H54 (cell line): Measurements from ENCODE around the gene LEP.

ENCODE experiments used
- DNase-seq: peaks from one replicate; pipeline ENCODE4 v3.0.0; 2011; ENCODE audit warnings: low spot score, mixed read lengths; ENCODE audit not compliant: insufficient read length
- FAIRE-seq: peaks from 3 replicates; lab custom pipeline; 2011; peaks lifted over from hg19 to GRCh38; lab: Jason Lieb, UNC
- POLR2A ChIP-seq: IDR thresholded peaks from 2 replicates; pipeline ENCODE4 v1.6.1; 2011; ENCODE audit warnings: low read depth, mild to moderate bottlenecking, low read length

LEP gene

DNA sequence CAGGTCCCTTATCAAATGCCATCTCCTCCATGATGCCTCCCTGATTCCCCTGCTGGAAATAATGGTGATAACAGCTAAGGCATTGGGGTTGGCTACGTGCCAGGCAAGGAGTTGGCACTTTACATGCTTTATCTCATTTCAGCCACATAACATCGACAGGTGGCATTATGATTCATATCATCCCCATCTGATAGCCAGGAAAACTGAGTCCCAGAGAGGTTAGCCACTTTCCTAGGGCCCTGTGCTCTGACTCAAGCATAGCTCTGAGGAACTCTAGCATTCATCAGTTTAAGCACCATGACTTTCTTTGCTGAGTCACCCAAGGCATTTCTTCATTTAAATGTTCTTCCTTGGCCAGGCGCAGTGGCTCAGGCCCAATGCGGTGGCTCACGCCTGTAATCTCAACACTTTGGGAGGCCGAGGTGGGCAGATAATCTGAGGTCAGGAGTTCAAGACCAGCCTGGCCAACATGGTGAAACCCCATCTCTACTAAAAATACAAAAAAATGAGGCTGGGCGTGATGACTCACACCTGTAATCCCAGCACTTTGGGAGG lies 6.6 kb downstream of the LEP start:
- no peak for TF ChIP-seq POLR2A
- no peak for FAIRE-seq
- no peak for DNase-seq

DNA sequence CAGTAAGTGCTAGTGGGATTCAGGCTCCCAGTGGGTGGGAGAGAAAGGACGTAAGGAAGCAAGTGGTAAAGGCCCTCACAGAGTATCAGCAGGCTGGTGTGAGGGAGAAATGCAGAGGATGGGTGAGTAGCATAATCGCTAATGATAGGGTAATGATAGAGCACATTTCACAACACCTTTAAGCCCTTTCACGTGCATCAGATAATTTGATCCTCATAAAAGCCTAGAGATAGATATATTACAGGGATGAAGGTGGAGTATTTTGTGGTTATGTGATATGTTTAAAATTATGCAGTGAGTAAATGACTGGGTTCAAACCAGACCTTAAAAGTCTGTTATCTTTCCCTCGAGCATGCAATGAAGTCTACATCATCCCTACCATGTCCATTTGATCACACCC lies 10.3 kb downstream of the LEP start:
- DNase-seq (no peak), FAIRE-seq (no peak)
- no peak for TF ChIP-seq POLR2A

DNA sequence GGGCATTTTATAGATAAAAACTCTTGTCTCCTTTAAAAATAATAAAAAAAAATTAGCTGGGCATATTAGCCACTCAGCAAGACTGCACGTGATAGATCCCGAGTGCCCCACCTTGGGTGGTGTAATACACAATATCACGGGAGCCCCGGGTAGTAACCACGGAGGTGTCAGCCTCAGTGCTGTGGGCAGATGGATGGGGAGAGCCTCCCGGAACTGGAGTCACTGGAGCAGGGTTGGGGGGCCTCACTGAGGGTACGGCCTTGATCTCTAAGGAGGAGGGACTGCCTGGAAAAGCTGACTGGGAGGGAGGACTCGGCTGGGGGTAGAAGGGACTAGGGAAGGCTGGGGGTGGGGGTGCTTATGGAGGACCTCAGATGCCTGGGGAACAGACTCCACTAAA lies 12.6 kb downstream of the LEP start:
- TF ChIP-seq POLR2A = no peak
- no peak for FAIRE-seq
- DNase-seq = no peak

DNA sequence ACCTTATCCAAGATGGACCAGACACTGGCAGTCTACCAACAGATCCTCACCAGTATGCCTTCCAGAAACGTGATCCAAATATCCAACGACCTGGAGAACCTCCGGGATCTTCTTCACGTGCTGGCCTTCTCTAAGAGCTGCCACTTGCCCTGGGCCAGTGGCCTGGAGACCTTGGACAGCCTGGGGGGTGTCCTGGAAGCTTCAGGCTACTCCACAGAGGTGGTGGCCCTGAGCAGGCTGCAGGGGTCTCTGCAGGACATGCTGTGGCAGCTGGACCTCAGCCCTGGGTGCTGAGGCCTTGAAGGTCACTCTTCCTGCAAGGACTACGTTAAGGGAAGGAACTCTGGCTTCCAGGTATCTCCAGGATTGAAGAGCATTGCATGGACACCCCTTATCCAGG lies 13.4 kb downstream of the LEP start:
- FAIRE-seq (no peak), DNase-seq (no peak)
- no peak for TF ChIP-seq POLR2A

DNA sequence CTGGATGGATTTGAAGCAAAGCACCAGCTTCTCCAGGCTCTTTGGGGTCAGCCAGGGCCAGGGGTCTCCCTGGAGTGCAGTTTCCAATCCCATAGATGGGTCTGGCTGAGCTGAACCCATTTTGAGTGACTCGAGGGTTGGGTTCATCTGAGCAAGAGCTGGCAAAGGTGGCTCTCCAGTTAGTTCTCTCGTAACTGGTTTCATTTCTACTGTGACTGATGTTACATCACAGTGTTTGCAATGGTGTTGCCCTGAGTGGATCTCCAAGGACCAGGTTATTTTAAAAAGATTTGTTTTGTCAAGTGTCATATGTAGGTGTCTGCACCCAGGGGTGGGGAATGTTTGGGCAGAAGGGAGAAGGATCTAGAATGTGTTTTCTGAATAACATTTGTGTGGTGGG lies 14.2 kb downstream of the LEP start:
- no peak for TF ChIP-seq POLR2A
- no peak for DNase-seq
- FAIRE-seq = no peak

DNA sequence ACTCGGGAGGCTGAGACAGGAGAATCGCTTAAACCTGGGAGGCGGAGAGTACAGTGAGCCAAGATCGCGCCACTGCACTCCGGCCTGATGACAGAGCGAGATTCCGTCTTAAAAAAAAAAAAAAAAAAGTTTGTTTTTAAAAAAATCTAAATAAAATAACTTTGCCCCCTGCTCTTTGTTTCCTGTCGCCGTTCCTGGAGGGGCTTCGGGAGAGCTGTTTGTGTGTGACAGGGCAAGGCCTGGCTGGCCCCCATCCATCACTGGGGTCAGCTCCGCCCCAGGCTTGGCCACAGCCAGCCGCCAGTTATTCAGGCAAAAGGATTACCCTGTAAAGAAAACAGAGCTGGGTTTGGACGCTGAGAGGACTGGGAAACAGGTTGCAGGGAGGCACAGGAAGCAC lies 16.4 kb downstream of the LEP start:
- no peak for FAIRE-seq
- TF ChIP-seq POLR2A = no peak
- no peak for DNase-seq

DNA sequence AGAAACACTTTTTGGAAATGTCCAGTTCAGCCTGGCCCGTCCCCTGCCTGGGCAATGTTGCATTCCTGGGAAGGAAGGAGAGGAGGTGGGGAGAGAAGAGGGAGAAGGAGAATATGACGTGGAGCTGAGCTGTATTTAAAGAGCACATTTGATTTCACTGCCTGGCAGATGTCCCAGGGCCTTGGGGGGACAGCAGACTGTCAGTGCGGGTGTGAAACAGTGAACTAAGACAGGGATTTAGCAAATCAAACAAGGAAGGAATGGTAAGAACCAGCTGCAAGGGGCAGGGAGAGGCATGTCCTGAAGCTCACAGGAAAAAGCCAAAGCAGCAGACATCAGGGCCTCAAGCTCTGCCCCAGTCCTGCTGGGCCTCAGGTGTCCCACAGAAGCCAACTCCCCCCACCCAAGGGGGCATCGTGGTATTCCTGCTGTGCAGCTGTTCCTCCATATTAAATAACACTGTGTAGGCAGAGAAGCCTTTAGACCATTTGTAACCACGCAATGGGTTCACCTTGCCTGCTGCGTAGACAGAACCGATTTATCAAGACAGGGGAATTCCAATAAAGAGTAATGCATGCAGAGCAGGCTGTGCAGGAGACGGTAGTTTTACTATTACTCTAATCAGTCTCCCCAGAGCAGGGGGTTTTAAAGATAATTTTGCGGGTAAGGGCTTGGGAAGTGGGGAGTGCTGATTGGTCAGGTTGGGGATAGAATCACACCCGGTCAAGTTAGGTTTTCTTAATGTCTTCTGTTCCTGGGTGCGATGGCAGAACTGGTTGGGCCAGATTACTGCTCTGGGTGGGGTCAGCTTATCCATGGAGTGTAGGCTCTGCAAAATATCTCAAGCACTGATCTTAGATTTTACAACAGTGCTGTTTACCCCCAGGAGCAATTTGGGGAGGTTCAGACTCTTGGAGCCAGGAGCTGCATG lies 18.3 kb downstream of the LEP start:
- FAIRE-seq (no peak), DNase-seq (no peak)
- no peak for TF ChIP-seq POLR2A

DNA sequence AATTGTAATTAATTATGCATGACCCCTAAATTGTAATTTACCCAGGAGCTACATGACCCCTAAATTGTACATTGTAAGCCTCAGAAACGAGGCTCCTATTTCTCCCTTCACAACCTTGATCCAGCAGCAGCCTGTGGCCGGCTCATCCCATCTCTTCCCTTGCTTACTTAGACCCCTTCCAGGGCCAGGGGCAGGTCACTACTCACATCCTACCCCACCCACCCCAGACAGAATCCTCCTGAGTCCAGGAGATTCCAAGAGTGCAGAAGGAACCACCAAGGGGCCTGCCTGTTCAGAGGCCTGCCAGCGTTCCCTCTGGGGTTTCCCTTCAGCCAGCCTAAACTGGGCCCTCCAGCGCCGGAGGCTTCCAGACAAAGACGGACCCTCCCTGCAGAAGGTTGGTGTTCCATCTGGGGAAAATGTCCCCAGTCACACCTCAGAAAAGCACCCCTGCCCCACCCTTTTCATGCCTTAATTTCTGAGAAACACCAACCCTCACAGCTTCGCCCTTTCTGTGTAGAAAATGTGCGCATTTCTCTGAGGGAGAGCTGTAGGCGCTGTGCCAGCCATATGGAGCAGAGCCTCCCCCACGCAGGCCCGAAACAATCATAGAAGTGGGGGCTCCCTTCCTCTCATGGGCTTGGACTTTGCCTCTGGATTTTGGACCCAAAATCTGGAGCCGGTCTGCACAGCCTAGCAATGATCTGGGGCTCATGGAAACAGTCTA lies 19.2 kb downstream of the LEP start:
- no peak for TF ChIP-seq POLR2A
- FAIRE-seq (no peak), DNase-seq (no peak)

DNA sequence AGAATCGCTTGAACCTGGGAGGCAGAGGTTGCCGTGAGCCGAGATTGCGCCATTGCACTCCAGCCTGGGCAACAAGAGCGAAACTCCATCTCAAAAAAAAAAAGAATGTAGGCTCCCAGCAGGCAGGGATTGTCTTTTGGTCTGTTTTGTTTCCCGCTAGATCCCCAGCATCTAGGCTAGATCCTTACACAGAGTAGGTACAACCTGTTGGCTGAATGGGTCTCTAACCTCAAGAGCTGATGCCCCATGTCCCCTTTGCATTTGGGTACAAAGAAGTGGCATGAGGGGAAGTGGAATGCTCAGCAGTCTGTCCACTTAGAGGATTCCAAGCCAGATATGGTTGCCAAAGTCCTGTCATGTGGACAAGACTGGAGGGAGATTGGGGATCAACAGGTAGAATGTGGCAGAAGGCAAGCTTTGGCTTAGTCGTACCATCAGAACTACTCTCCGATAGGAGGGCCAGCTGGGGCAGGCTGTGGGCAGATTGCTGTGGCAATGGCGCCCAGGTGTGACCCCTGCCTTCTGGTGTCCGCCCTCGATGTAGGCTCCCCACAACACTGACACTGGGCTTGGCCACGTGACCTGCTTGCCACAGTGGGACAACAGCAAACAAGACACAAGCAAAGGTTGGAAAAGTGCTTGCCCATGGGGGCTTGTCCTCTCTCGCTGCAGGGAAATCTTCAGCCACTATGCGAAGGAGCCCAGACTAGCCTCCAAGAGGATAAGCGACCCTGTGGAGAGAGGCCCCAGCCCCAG lies 21.4 kb downstream of the LEP start:
- TF ChIP-seq POLR2A = no peak
- no peak for FAIRE-seq
- DNase-seq = no peak

DNA sequence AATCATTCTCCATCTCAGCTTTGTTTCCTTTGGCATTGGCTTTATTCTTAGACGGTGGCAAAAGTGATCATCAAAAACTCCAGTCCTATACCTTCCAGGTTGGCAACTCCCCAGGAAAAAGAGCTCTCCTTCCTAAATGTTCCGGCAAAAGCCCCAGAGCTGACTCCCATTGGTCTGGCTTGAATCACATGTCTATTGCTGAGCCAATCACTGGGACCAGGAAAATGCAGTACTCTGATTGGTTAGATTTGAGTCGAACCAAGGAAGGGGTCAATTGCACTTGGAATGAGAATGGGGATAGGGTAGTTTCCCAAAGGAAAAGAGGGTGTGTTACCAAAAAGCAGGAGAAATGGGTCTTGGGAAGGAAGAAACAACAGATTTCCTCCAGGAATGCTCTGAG lies 22.3 kb downstream of the LEP start:
- DNase-seq = no peak
- FAIRE-seq = no peak
- no peak for TF ChIP-seq POLR2A

DNA sequence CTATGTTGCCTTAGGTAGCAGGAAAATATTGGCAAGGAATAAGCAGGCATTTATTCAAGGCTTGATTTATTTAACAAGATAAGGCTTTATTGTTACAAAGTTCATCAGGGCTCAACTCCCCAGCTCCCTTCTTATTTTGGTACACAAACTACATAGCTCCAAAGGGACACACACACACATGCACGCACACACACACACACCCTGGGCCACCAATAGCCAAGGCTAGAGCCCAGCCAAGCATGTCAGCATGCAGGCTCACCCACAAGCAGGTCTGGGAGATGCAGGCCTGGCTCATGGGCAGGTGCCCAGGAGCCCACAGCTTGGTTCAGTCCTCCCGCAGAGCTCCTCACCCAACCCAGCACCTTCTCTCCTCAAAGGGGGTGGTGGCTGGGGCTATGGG lies 23.4 kb downstream of the LEP start:
- TF ChIP-seq POLR2A = no peak
- no peak for FAIRE-seq
- DNase-seq = no peak

DNA sequence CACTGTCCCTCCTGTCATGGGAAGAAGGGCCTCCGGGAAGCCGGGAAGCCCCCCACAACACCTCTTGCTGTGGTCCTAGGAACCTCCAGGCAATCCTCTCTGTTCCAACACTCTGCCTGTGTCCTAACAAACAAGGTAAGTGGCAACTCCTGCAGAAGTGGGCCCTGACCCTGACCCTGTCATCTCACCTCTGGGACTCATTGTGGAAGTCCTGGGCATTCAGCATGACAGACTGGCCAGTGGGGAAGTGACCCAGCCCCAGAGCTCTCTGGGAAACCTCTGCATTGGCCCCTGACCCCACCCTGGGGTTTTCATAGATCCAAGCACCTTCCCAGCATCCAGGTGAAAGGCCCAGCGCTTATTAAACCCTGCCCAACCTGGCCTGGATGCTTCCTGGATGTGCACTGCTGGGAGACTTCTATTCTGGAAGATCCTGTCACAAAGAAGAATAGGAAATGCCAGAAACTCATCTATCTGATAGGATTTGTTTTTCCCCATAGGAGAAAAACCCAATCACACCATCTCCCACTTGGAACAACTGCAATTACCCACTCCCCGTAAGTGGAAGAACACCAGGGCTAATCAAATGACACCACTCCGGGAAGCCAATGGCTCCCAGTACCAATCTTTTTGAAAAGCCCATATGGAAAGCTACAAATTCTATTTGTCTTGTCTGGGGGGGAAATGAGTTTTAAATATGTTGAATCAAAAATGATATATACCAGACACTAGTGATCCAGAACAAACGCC lies 24.3 kb downstream of the LEP start:
- no peak for DNase-seq
- no peak for TF ChIP-seq POLR2A
- no peak for FAIRE-seq

DNA sequence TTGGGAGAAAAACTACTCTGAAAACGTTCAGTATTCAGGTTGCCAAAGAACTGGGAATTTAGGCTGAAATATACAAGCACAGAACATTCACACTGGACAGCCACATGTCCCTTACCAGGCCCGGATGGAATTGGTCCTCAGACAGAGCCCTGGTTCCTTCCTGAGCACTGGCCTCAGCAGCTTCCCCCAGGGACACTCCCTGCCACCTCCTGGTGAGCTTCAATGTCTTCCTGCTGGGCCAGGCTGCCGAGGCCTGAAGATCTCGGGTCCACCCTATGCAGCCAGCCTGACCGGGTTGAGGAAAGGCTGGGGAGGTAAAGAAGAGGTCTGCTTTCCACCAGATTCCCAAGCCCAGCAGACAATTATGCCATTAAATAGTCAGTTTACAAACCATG lies 24.8 kb downstream of the LEP start:
- no peak for TF ChIP-seq POLR2A
- FAIRE-seq (no peak), DNase-seq (no peak)

DNA sequence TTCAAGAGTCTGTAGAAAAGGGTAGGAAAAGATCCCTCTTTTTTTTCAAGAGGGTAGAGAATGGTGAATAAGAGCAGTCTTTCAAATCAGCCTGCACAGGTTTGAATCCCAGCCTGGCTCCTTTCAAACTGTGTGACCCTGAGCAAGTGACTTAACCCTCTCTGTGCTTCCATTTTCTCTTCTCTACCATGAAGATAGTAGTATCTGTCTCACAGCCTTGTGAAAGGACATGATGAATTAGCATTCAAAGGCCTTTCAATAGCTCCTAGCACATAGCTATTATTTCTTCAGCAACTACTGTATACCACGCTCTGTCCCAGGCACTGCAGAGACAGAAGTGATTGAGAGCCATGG lies 25.4 kb downstream of the LEP start:
- DNase-seq (no peak), FAIRE-seq (no peak)
- TF ChIP-seq POLR2A = no peak
